Keratinocyte (primary cell): Measurements from ENCODE around the gene SLC13A3. TPM values are rescaled to one million over a fixed set of nuclear protein-coding genes. Genes with fewer than 3 reads are reported as not detected.
A peak's percentile ranks its signal among the peaks of the same experiment; 100 is the strongest.

Source experiments
- DNase-seq: peaks from one replicate; pipeline ENCODE4 v3.0.0-alpha.2; 2011; ENCODE audit warnings: low read depth, missing footprints, low spot score
- FAIRE-seq: peaks from 2 replicates; lab custom pipeline; 2011; peaks lifted over from hg19 to GRCh38; lab: Jason Lieb, UNC
- H2AFZ ChIP-seq: 2 replicates; pipeline ENCODE4 v1.6.0; 2012; ENCODE audit warnings: low read length, control low read depth, inconsistent platforms; ENCODE audit not compliant: control insufficient read depth
- H3K27ac ChIP-seq: 2 replicates; pipeline ENCODE4 v1.5.1; 2011; ENCODE audit warnings: low read length; ENCODE audit not compliant: control insufficient read depth, insufficient read depth
- H3K27me3 ChIP-seq: 3 replicates; pipeline ENCODE4 v1.6.0; 2011; ENCODE audit warnings: low read length; ENCODE audit not compliant: control insufficient read depth, insufficient read depth; ENCODE audit errors: extremely low read depth
- H3K36me3 ChIP-seq, 2 experiments: 2 replicates in 1 of 2; 3 replicates in 1 of 2; pipeline ENCODE4 v1.5.1; 2011; ENCODE audit warnings: low read length in 2 of 2, mild to moderate bottlenecking in 1 of 2; ENCODE audit not compliant: control insufficient read depth in 2 of 2, insufficient read depth in 2 of 2; ENCODE audit errors: extremely low read depth in 1 of 2
- H3K4me1 ChIP-seq: 3 replicates; pipeline ENCODE4 v1.5.1; 2011; ENCODE audit warnings: low read length; ENCODE audit not compliant: control insufficient read depth, insufficient read depth; ENCODE audit errors: extremely low read depth
- H3K4me2 ChIP-seq: 3 replicates; pipeline ENCODE4 v1.6.0; 2011; ENCODE audit warnings: low read depth, low read length; ENCODE audit not compliant: control insufficient read depth, insufficient read depth; ENCODE audit errors: extremely low read depth
- H3K4me3 ChIP-seq, 3 experiments: fragments of 200-600 bp in 1 of 3; sonication (generic) in 1 of 3; 2 replicates in 2 of 3; 3 replicates in 1 of 3; pipeline ENCODE4 v1.5.1; 2011 to 2016; ENCODE audit warnings: low read length in 3 of 3, mild to moderate bottlenecking in 3 of 3, control low read depth in 2 of 3, inconsistent platforms in 1 of 3, low read depth in 1 of 3, mixed read lengths in 1 of 3, mixed run types in 1 of 3, moderate library complexity in 1 of 3; ENCODE audit not compliant: control insufficient read depth in 2 of 3, insufficient read depth in 2 of 3; ENCODE audit errors: extremely low read depth in 1 of 3
- H3K79me2 ChIP-seq: 2 replicates; pipeline ENCODE4 v1.6.0; 2012; ENCODE audit warnings: low read length; ENCODE audit not compliant: control insufficient read depth, insufficient read depth
- H3K9ac ChIP-seq: 3 replicates; pipeline ENCODE4 v1.6.0; 2011; ENCODE audit warnings: low read length; ENCODE audit not compliant: control insufficient read depth, insufficient read depth; ENCODE audit errors: extremely low read depth
- H3K9me1 ChIP-seq: 3 replicates; pipeline ENCODE4 v1.6.0; 2011; ENCODE audit warnings: low read length; ENCODE audit not compliant: control insufficient read depth, insufficient read depth; ENCODE audit errors: extremely low read depth
- H3K9me3 ChIP-seq: 2 replicates; pipeline ENCODE4 v1.5.1; 2012; ENCODE audit warnings: low read depth, low read length; ENCODE audit not compliant: control insufficient read depth
- H4K20me1 ChIP-seq: 3 replicates; pipeline ENCODE4 v1.6.0; 2011; ENCODE audit warnings: low read length; ENCODE audit not compliant: control insufficient read depth, insufficient read depth; ENCODE audit errors: extremely low read depth
- EZH2 ChIP-seq: IDR thresholded peaks from one replicate; pipeline ENCODE4 v1.6.1; 2012; ENCODE audit warnings: inconsistent platforms, mild to moderate bottlenecking, low read length, moderate library complexity
- dilution Hi-C: fragments of 300-500 bp; cut with MboI; formaldehyde crosslinking; loops from one replicate; pipeline ENCODE4 v1.7.0; 2020; ENCODE audit warnings: low sequenced_read_pairs; ENCODE audit not compliant: extremely low pct_ligation_motif_present
- polyA plus RNA-seq, 5 experiments: library from polyadenylated mRNA; depleted of rRNA in 3 of 5; stranded (reverse) in 3 of 5; stranded (forward) in 1 of 5; unstranded in 1 of 5; fragments of >200 nt; gene quantifications; 1 replicate in 1 of 5; 2 replicates in 3 of 5; 3 replicates in 1 of 5; pipeline versions ENCODE4 v1.2.1 to v1.2.3, GENCODE V29; 2011 to 2012; ENCODE audit warnings: missing spikeins in 2 of 5, low read depth in 1 of 5, low replicate concordance in 1 of 5
- TF ChIP-seq, protein P1 (sequence below), 3 experiments: IDR thresholded peaks in 1 of 3; conservative IDR thresholded peaks in 1 of 3; optimal IDR thresholded peaks in 1 of 3; 2 replicates in 2 of 3; 3 replicates in 1 of 3; pipeline versions ENCODE3 to v1.5.1; 2011; ENCODE audit warnings: low read length in 3 of 3, mild to moderate bottlenecking in 3 of 3, moderate library complexity in 2 of 3, control low read depth in 1 of 3, inconsistent platforms in 1 of 3; ENCODE audit not compliant: insufficient read depth in 2 of 3; ENCODE audit errors: extremely low read depth in 1 of 3

Gene SLC13A3
- polyA plus RNA-seq, 1 donor (not counting 4 experiments of a cell fraction or from before 2014, with no cell fraction given), result 4.5 TPM

DNA sequence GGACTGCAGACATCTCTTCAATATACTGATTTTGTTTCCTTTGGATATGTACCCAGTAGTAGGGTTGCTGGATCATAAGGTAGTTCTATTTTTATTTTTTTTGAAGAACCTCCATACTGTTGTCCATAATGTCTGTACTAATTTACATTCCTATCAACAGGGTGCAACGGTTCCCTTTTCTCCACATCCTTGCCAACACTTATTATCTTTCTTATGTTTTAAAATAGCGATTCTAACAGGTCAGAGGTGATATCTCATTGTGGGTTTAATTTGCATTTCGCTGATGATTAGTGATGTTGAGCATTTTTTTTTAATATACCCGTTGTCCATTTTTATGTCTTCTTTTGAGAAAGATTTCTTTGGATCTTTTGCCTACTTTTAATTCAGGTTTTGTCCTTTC is 39.9 kb upstream of the SLC13A3 start:
- Histone ChIP-seq H3K79me2 (peaks cover 25% of the 10 kb centered on the region), H3K4me3 (no peak overlapping the region), H3K27ac (no peak overlapping the region), H3K36me3 (no peaks in the 10 kb centered on the region), H2AFZ (no peak overlapping the region), H3K9me3 (no peaks in the 10 kb centered on the region), H3K9me1 (no peaks in the 10 kb centered on the region), H3K4me2 (no peak overlapping the region), H4K20me1 (no peaks in the 10 kb centered on the region), H3K9ac (no peak overlapping the region), H3K27me3 (no peaks in the 10 kb centered on the region), H3K4me1 (peaks cover 4% of the 10 kb centered on the region)
- DNase-seq, result no peak
- FAIRE-seq, result no peak
- TF ChIP-seq, protein P1, sequence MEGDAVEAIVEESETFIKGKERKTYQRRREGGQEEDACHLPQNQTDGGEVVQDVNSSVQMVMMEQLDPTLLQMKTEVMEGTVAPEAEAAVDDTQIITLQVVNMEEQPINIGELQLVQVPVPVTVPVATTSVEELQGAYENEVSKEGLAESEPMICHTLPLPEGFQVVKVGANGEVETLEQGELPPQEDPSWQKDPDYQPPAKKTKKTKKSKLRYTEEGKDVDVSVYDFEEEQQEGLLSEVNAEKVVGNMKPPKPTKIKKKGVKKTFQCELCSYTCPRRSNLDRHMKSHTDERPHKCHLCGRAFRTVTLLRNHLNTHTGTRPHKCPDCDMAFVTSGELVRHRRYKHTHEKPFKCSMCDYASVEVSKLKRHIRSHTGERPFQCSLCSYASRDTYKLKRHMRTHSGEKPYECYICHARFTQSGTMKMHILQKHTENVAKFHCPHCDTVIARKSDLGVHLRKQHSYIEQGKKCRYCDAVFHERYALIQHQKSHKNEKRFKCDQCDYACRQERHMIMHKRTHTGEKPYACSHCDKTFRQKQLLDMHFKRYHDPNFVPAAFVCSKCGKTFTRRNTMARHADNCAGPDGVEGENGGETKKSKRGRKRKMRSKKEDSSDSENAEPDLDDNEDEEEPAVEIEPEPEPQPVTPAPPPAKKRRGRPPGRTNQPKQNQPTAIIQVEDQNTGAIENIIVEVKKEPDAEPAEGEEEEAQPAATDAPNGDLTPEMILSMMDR (optimal IDR thresholded peaks at IDR 0.05 in 1 of 3, IDR thresholded peaks at IDR 0.05 in 1 of 3, conservative IDR thresholded peaks at IDR 0.05 in 1 of 3; ENCODE audit: extremely low read depth in 1 of 3, insufficient read depth in 2 of 3, low read length in 3 of 3), result no peak
- no peak for TF ChIP-seq EZH2
- dilution Hi-C loops, result no loop called here

DNA sequence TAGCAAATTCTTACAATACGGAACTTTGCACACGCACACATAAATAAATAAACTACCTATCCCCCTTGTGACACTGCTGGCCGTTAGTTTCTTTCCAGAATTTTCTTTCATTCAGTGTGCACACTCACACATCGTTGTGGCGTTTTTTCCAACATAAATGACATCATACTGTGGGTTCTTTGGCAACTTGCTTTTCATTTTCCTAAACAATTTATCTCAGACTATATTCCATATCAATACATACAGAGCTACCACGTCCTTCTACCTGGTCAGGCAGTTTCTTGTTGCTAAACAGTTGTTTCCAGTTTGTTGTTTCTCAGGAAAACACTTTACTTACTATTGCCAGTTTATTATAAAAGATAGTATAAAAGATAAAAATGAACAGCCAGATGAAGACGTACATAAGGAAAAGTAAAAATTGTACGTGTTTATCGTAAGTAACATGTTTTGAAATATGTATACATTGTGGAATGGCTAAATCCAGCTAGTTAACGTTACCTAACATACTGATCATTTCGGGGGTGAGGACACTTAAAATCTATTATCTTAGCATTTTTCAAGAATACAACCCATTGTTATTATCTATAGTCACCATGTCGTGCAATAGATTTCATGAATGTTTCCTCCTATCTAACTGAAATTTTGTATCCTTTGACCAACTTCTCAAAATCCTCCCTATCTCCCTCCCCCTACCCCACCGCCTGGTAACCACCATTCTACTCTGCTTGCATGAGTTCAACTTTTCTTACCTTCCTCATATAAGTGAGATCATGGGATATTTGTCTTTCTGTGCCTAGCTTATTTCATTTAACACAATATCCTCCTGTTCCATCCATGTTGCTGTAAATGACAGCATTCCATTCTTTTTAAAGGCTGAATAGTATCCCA is 39.2 kb upstream of the SLC13A3 start:
- dilution Hi-C loops, result no loop called here
- no peak for FAIRE-seq

More for the DNA sequence above, 39.2 kb upstream of the SLC13A3 start:
- H3K9ac ChIP-seq, result peak overlapping the region; percentile 91
- peaks cover 29% of the 10 kb centered on the region for H3K79me2 ChIP-seq
- DNase-seq, result no peak
- H3K4me1 ChIP-seq, result peaks cover 4% of the 10 kb centered on the region
- H4K20me1 ChIP-seq, result no peaks in the 10 kb centered on the region
- H3K4me3 ChIP-seq, result peak overlapping the region; percentile 37 to 81 (median 74)
- no peaks in the 10 kb centered on the region for H3K27me3 ChIP-seq
- H3K4me2 ChIP-seq, result peak overlapping the region; percentile 92
- H3K9me3 ChIP-seq, result no peaks in the 10 kb centered on the region
- peaks cover 0 to 2% of the 10 kb centered on the region in 2 experiments for H3K36me3 ChIP-seq
- H3K27ac ChIP-seq, result peak overlapping the region; percentile 74
- TF ChIP-seq EZH2, result no peak
- TF ChIP-seq, protein P1 (optimal IDR thresholded peaks at IDR 0.05 in 1 of 3, IDR thresholded peaks at IDR 0.05 in 1 of 3, conservative IDR thresholded peaks at IDR 0.05 in 1 of 3; ENCODE audit: extremely low read depth in 1 of 3, insufficient read depth in 2 of 3, low read length in 3 of 3), result no peak
- no peaks in the 10 kb centered on the region for H3K9me1 ChIP-seq
- peak overlapping the region; percentile 83 for H2AFZ ChIP-seq
